CD4-positive, alpha-beta T cell treated with Interleukin-15 for 4 hours (primary cell): ENCODE results near the gene HSD17B13.

ENCODE experiments used
- DNase-seq: peaks from one replicate; pipeline ENCODE4 v3.0.0-alpha.2; 2020; ENCODE audit warnings: low spot score

HSD17B13 gene

DNA sequence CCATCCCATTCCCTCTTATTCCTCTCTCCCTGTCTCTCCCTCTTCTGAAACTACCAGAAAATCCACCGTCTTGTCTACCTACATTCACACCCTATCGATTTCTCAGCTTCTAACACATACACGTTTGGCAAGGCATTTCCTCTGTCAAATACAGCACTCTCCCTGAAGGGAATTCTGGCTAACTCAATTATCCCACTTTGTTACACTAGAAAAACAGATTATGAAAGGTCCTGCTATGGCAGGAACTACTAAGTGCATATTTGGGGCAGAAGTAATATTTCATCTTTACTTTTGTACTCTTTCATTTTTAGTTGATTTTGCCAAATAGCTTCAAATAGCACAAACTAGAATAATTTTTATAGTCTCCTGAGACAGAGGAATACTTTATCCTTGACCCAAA, 55.7 kb downstream of the HSD17B13 start:
- DNase-seq: no peak

DNA sequence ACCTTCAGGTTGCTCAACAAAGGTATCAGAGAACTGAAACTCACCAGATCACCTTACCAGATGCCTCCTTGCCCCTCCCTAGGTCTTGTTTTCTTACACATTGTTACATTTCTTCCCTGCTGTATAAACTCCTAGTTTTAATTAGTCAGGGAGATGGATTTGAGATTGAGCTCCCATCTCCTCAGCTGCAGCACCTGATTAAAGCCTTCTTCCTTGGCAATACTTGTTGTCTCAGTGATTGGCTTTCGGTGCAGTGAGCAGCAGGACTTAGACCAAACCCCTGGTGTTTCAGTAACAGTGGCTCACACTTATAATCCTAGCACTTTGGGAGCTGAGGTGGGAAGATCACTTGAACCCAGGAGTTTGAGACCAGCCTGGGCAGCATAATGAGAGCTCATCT, 59.8 kb downstream of the HSD17B13 start:
- no peak for DNase-seq

DNA sequence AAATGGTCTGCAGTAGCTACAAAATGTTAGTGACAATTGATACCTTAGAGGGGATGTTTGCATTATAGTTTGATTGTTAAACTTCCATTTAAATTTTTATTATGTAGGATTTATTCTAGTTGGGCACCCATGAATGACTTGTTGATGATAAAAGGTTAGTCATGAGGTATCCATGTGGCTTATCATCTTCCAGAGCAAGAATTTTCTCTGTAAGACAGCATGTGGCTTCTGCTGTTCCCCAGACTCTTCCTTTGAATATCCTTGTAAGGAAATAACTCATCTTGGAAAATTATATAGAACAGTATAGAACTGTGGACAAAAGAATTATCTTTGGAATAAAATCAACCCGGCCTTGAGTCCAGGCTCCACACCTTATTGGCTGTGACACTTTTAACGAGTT, 62.2 kb downstream of the HSD17B13 start:
- DNase-seq: no peak

DNA sequence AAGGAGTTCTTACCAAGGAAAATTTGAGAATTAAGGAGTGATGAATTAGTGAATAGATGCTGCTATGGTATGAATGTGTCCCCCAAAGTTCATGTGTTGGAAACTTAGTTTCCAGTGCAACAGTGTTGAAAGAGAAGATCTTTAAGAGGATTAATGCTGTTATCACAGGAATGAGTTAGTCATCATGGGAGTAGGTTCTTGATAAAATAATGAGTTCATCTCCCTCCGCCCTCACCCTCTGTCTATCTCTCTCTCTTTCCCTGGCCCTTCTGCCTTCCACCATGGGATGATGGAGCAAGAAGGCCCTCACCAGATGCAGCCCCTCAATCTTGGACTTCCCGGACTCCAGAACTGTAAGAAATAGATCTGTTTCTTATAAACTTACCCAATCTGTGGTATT, 64.0 kb downstream of the HSD17B13 start:
- DNase-seq: no peak

DNA sequence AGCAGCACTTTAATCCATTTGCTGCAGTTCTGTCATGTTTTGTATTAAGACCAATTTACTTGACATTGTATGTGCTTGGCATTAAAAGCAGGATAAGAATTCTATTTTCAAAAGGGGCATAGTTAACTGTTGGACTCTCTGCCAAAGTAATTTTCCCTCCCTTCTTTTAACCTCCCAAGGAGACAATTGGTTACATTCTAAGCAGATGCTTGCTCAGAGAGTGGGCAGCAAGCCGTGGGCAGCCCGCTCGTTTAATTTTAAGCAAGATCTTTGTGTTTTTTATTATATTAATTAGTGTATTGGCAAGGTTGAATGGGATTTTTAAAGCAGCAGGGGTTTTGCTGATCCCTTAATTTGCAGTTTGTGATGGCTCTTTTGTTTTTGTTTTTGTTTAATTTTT, 65.2 kb downstream of the HSD17B13 start:
- no peak for DNase-seq

DNA sequence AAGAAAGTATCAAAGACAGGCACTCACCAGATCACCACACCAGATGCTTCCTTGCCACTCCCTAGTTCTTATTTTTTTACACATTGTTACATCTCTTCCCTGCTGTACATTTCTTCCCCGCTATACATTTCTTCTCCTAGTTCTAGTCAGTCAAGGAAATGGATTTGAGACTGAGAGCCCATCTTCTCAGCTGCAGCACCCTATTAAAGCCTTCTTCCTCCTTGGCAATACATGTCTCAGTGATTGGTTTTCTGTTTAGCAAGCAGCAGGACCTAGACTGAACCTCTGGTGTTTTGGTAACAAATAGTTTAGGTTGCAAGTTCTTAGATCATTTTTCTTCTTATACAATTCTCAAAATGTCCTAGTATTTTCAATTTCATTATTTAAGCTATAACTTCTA, 66.9 kb downstream of the HSD17B13 start:
- DNase-seq: no peak
